SK-MEL-5 (cell line): ENCODE measurements around the gene GPM6B. TPM values are rescaled to one million over a fixed set of nuclear protein-coding genes. Genes with fewer than 3 reads are reported as not detected.

ENCODE experiments used
- total RNA-seq: library from RNA; depleted of rRNA; stranded (reverse); fragments of >200 nt; shearing (Covaris generic); gene quantifications from 2 replicates; pipeline ENCODE4 v1.2.3, GENCODE V29; 2014; rRNA removed

Gene GPM6B
- total RNA-seq, 1 experiment from 2014 or later = 232 TPM

Other genes with a start within 250 kb of the GPM6B start
- gene EGFL6, start 247.5 kb downstream of the GPM6B start, total RNA-seq = not detected in 2 replicates
- gene TCEANC, start 164.0 kb downstream of the GPM6B start, total RNA-seq = 4.1 and 5.4 TPM in 2 replicates
- gene RAB9A, start 128.0 kb downstream of the GPM6B start, total RNA-seq = 69.0 and 73.4 TPM in 2 replicates
- 15.6 and 19.0 TPM in 2 replicates for gene TRAPPC2, start 82.5 kb downstream of the GPM6B start, total RNA-seq
- 12.7 and 14.1 TPM in 2 replicates for gene OFD1, start 82.3 kb downstream of the GPM6B start, total RNA-seq
- gene GEMIN8, start 212.8 kb upstream of the GPM6B start, total RNA-seq = 15.0 and 15.9 TPM in 2 replicates